MCF 10A (cell line): ENCODE data around the gene GRIK5. TPM values are rescaled to one million over a fixed set of nuclear protein-coding genes. Genes with fewer than 3 reads are reported as not detected.

Experiments
- BruUV-seq: library from RNA; stranded (reverse); fragments of 400-500 nt; replicated peaks from 2 replicates; lab custom pipeline; 2021; lab: Mats Ljungman, UMichigan
- CTCF ChIA-PET: fragments of 300-600 bp; sonication (Branson Sonifier 250); formaldehyde crosslinking; extraction: SDS; loops from one replicate; lab custom pipeline; 2021; ENCODE audit warnings: antibody characterized with exemption, inconsistent platforms; lab: Yijun Ruan, JAX
- POLR2A ChIA-PET: fragments of 300-600, 350-650 bp; sonication (Branson Sonifier 250); formaldehyde crosslinking; extraction: SDS; loops from one replicate; lab custom pipeline; 2020; ENCODE audit warnings: antibody characterized with exemption, inconsistent platforms; lab: Yijun Ruan, JAX
- DNase-seq: peaks from one replicate; pipeline ENCODE4 v3.0.0-alpha.2; 2018; ENCODE audit not compliant: unreplicated experiment
- H3K27ac Mint-ChIP-seq: one replicate; pipeline ENCODE4 v1.8.0; 2022; ENCODE audit warnings: mild to moderate bottlenecking, low read depth, mixed read lengths; ENCODE audit not compliant: unreplicated experiment
- H3K27me3 Mint-ChIP-seq: one replicate; pipeline ENCODE4 v1.8.0; 2022; ENCODE audit warnings: mixed read lengths; ENCODE audit not compliant: insufficient read depth, unreplicated experiment
- H3K36me3 Mint-ChIP-seq: one replicate; pipeline ENCODE4 v1.8.0; 2022; ENCODE audit warnings: mild to moderate bottlenecking, moderate library complexity, mixed read lengths; ENCODE audit not compliant: insufficient read depth, unreplicated experiment
- H3K4me1 Mint-ChIP-seq: one replicate; pipeline ENCODE4 v1.8.0; 2022; ENCODE audit warnings: mixed read lengths; ENCODE audit not compliant: insufficient read depth, unreplicated experiment
- H3K4me3 Mint-ChIP-seq: one replicate; pipeline ENCODE4 v1.8.0; 2022; ENCODE audit warnings: mild to moderate bottlenecking, moderate library complexity, mixed read lengths; ENCODE audit not compliant: unreplicated experiment
- H3K9me3 Mint-ChIP-seq: one replicate; pipeline ENCODE4 v1.8.0; 2022; ENCODE audit warnings: mixed read lengths; ENCODE audit not compliant: unreplicated experiment
- intact Hi-C: fragments of 100-400 bp; cut with micrococcal nuclease; formaldehyde crosslinking; loops from 2 replicates; pipeline ENCODE4 v1.14.1; 2022
- total RNA-seq: library from RNA; stranded (reverse); gene quantifications from 2 replicates; pipeline ENCODE4 v1.2.3, GENCODE V29; 2022
- TF ChIP-seq, protein P1 (sequence below): fragments of 200-600 bp; IDR thresholded peaks from one replicate; pipeline ENCODE4 v1.8.0; 2022; ENCODE audit warnings: antibody characterized with exemption, mild to moderate bottlenecking; ENCODE audit not compliant: unreplicated experiment

GRIK5 gene
- total RNA-seq, 1 experiment from 2014 or later: 1.8 TPM

DNA sequence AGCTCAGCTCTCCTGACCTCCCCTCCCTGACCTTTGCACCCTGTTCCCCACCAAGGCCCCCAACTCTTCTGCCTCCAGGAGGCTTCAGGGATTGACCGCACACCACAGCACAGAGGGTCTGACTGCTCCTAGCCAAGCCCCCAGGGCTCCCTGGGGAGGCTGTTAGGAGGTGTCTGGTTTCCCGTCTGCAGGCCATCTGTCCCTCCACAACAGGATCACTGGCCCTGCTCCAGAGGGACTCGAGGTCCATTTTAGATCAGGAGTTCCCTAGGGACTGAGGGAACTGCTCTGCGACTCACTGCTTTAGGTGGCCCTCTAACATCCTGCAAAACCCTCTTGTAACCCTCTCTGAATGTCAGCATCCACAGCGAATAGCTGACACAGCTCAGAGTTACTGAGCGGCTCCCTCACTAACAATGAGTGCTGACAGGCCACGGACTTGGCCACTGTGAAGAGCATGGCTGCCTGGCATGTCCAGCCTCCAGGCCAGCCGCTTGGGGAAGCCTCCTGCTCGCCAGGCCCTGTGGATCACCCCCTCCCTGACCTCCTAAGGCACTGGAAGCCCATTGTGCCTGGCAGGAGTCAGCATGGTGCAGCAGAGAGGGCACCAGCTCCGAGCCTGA is 17.7 kb downstream of the GRIK5 start:
- Mint-ChIP-seq H3K36me3 (no peaks in the 10 kb centered on the region), H3K4me3 (no peak overlapping the region), H3K4me1 (peaks cover 31% of the 10 kb centered on the region), H3K27ac (peak overlapping the region; percentile 86), H3K27me3 (no peaks in the 10 kb centered on the region), H3K9me3 (no peaks in the 10 kb centered on the region)
- no peak for DNase-seq
- CTCF ChIA-PET: interaction anchor here (0.6 to 1.5 kb wide), 8 partner anchors 17 to 651 kb away, joined by 3 to 7 read pairs (median 4); no protein-coding TSS in a partner anchor
- intact Hi-C loops: no loop called here
- BruUV-seq: no TSS peak
- POLR2A ChIA-PET: interaction anchor here (0.6 to 4.2 kb wide), 12 partner anchors 8 to 1701 kb away, joined by 3 to 32 read pairs (median 4); partner anchors contain the start of genes RPS19 and ZNF574
- TF ChIP-seq, protein P1, sequence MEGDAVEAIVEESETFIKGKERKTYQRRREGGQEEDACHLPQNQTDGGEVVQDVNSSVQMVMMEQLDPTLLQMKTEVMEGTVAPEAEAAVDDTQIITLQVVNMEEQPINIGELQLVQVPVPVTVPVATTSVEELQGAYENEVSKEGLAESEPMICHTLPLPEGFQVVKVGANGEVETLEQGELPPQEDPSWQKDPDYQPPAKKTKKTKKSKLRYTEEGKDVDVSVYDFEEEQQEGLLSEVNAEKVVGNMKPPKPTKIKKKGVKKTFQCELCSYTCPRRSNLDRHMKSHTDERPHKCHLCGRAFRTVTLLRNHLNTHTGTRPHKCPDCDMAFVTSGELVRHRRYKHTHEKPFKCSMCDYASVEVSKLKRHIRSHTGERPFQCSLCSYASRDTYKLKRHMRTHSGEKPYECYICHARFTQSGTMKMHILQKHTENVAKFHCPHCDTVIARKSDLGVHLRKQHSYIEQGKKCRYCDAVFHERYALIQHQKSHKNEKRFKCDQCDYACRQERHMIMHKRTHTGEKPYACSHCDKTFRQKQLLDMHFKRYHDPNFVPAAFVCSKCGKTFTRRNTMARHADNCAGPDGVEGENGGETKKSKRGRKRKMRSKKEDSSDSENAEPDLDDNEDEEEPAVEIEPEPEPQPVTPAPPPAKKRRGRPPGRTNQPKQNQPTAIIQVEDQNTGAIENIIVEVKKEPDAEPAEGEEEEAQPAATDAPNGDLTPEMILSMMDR: no peak

- no peaks in the 10 kb centered on the region for H3K36me3 Mint-ChIP-seq
- BruUV-seq: no TSS peak
- CTCF ChIA-PET: interaction anchor here (0.6 to 1.3 kb wide), 5 partner anchors 16 to 409 kb away, joined by 3 to 7 read pairs (median 4); no protein-coding TSS in a partner anchor
These were observed 18.6 kb downstream of the GRIK5 start for GRCh38 chr19:42051166-42052115.

DNA sequence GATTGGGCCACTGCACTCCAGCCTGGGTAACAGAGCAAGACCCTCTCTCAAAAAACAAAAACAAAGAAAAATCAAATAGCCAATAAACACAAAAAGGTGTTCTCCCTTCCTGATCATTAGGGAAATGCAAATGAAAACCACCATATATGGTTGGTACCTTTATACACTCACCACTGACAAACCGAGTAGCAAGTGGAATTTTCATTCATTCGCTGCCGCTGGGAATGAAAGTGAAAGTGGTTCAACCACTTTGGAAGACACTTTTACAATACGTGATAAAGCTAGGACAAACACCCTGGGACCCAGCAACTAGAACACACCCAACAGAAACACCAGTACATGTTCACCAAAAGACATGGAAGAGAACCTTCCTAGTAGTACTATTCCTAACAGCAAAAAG is 21.0 kb downstream of the GRIK5 start:
- TF ChIP-seq, protein P1: no peak
- Mint-ChIP-seq H3K36me3 (no peaks in the 10 kb centered on the region), H3K27ac (no peak overlapping the region), H3K4me1 (peaks cover 28% of the 10 kb centered on the region), H3K9me3 (no peaks in the 10 kb centered on the region), H3K4me3 (peak overlapping the region; percentile 32), H3K27me3 (no peaks in the 10 kb centered on the region)
- intact Hi-C loops: no loop called here
- DNase-seq: no peak
- POLR2A ChIA-PET: interaction anchor here (0.6 to 1.1 kb wide), 4 partner anchors 11 to 189 kb away, joined by 3 to 4 read pairs (median 3); partner anchors contain the start of genes RPS19 and ZNF574
- CTCF ChIA-PET: interaction anchor here (0.9 to 1.4 kb wide), 3 partner anchors 14 to 60 kb away, joined by 4 to 5 read pairs (median 4); no protein-coding TSS in a partner anchor
- no TSS peak for BruUV-seq

More at GRCh38 chr19:42051166-42052115, 18.6 kb downstream of the GRIK5 start:
- H3K4me1 Mint-ChIP-seq: peaks cover 31% of the 10 kb centered on the region
- no peaks in the 10 kb centered on the region for H3K27me3 Mint-ChIP-seq
- H3K27ac Mint-ChIP-seq: peak overlapping the region; percentile 86
- intact Hi-C loops: loop anchor here (1.0 kb wide), 1 partner anchor 24 kb away; no protein-coding TSS in a partner anchor
- peak overlapping the region; percentile 1 for H3K4me3 Mint-ChIP-seq
- POLR2A ChIA-PET: interaction anchor here (0.6 to 4.2 kb wide), 15 partner anchors 9 to 1702 kb away, joined by 3 to 32 read pairs (median 3); partner anchors contain the start of genes RABAC1, RPS19 and ZNF574
- TF ChIP-seq, protein P1: no peak
- no peaks in the 10 kb centered on the region for H3K9me3 Mint-ChIP-seq
- DNase-seq: peak; percentile 97
